NB4 (cell line): Measurements from ENCODE around the gene FNIP2.

Experiments
- DNase-seq: peaks from one replicate; pipeline ENCODE4 v3.0.0; 2010; ENCODE audit warnings: low read depth
- H3K4me3 ChIP-seq: one replicate; pipeline ENCODE4 v1.5.1; 2011; ENCODE audit warnings: mild to moderate bottlenecking, low read depth, low read length, moderate library complexity
- MYC ChIP-seq: IDR thresholded peaks from 2 replicates; pipeline ENCODE4 v1.6.1; 2011; ENCODE audit warnings: low read depth, low read length
- POLR2A ChIP-seq: IDR thresholded peaks from 2 replicates; pipeline ENCODE4 v1.6.1; 2011; ENCODE audit warnings: mild to moderate bottlenecking; ENCODE audit not compliant: insufficient read length; ENCODE audit errors: extremely low read depth
- TF ChIP-seq, protein P1 (sequence below): IDR thresholded peaks from one replicate; pipeline ENCODE4 v1.5.1; 2012; ENCODE audit warnings: low read depth, low read length
- TF ChIP-seq, protein P2 (sequence below): IDR thresholded peaks from 2 replicates; pipeline ENCODE4 v1.6.1; 2011; ENCODE audit warnings: low read depth, low read length

Gene FNIP2

DNA sequence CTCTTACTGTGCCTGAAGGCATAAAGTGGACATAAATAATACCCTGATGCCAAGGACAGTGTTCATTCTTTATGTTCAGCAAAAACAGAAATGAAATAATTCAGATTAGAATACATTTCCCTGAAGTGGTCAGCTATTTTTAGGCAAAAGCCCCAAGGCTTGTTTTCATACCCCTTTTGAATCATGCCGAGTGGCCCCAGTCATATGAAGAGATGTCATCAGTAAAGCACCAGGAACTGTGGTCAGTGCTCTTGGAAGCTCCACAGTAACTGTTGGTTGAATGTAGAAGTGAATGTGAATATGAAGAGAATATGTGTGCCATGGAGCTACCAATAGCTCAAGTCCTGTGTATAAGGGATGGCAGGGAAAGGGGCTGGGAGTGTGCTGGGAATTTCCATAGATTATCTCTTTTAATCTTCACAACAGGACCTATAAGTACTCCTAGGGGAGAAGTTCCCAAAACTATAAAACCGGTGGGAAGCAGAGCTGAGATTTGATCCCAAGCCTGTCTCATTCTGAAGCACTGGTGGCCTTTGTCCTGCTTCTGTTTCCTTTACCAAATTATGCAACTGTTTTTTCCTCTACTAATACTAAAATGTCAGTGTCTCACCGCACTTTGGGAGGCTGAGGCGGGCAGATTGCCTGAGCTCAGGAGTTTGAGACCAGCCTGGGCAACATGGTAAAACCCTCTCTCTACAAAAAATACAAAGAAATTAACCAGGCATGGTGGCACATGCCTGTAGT lies 52.6 kb downstream of the FNIP2 start:
- TF ChIP-seq POLR2A = no peak
- TF ChIP-seq, protein P1, sequence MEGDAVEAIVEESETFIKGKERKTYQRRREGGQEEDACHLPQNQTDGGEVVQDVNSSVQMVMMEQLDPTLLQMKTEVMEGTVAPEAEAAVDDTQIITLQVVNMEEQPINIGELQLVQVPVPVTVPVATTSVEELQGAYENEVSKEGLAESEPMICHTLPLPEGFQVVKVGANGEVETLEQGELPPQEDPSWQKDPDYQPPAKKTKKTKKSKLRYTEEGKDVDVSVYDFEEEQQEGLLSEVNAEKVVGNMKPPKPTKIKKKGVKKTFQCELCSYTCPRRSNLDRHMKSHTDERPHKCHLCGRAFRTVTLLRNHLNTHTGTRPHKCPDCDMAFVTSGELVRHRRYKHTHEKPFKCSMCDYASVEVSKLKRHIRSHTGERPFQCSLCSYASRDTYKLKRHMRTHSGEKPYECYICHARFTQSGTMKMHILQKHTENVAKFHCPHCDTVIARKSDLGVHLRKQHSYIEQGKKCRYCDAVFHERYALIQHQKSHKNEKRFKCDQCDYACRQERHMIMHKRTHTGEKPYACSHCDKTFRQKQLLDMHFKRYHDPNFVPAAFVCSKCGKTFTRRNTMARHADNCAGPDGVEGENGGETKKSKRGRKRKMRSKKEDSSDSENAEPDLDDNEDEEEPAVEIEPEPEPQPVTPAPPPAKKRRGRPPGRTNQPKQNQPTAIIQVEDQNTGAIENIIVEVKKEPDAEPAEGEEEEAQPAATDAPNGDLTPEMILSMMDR = no peak
- TF ChIP-seq, protein P2, sequence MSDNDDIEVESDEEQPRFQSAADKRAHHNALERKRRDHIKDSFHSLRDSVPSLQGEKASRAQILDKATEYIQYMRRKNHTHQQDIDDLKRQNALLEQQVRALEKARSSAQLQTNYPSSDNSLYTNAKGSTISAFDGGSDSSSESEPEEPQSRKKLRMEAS = no peak
- no peak for TF ChIP-seq MYC
- no peak overlapping the region for H3K4me3 ChIP-seq
- DNase-seq = no peak

DNA sequence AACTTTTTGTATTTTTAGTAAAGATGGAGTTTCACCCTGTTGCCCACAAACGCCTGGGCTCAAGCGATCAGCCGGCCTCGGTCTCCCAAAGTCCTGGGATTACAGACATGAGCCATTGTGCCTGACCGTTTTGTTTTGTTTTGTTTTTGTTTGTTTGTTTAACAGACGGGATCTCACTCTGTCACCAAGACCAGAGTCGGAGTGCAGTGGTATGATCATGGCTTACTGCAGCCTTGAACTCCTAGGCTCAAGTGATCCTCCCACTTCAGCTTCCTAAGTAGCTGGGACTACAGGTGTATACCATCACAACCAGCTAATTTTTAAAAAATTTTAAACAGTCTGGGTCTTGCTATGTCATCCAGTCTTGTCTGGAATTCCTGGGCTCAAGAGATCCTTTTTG lies 53.5 kb downstream of the FNIP2 start:
- no peak overlapping the region for H3K4me3 ChIP-seq
- TF ChIP-seq POLR2A (no peak), MYC (no peak)
- TF ChIP-seq, protein P2 = no peak
- TF ChIP-seq, protein P1 = no peak
- no peak for DNase-seq

DNA sequence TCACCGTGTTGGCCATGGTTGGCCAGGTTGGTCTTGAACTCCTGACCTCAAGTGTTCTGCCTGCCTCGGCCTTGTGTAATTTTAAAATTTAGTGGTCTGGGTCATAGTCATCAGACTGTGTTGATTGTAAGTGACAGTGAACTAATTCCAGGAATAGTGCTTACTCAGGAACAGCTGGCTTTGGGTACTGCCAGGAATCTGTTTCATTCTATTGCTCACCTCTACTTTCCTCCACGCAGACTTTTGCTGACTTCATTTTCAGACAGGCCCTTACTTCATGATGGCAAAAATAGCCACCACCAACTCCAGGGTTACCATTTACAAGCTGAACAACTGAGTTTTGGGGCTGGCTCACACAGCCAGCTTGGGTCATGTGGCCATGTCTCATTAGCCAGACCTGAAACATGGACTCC lies 54.6 kb downstream of the FNIP2 start:
- no peak overlapping the region for H3K4me3 ChIP-seq
- no peak for DNase-seq
- no peak for TF ChIP-seq POLR2A
- no peak for TF ChIP-seq MYC
- TF ChIP-seq, protein P1 = no peak
- TF ChIP-seq, protein P2 = no peak

DNA sequence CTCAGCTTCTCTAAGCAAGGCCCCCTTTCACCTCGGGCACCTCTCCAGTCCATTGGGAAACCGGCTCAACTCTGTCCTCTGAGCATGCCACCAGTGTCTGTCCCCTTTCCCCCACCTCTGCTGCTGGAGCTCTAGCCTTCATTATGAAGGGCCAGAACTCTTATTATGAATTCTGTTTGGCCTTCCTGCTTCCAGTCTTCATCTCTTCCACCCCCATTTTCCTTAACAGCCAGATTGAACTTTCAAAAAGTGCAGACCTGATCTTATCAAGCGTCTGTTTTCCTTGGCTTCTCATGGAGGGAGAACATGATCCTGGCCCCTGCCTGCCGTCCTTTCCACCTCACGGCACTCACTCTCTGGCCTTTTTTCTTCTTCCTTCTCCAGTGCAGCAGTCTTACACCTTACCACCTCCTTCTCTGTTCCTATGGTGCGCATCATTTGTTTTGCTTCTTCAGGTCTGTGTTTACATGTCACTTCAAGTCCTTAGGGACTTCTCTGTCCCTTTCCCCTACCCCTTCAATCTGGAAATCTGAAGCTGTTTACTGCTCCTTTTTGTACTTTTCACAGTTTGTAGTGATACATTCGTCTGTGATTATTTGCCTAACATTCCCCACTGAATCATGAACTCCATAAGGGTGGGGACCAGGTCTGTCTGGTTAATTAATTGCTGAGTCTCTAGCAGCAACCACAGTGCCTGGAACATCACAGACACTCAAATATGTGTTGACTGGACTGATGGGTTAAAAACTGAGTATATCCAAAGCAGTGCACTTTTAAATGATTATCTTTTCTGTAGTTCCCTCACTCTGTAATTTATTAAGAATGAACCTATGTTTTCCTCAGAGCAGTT lies 55.8 kb downstream of the FNIP2 start:
- DNase-seq = no peak
- TF ChIP-seq MYC (no peak), POLR2A (no peak)
- TF ChIP-seq, protein P2 = no peak
- H3K4me3 ChIP-seq = no peak overlapping the region

DNA sequence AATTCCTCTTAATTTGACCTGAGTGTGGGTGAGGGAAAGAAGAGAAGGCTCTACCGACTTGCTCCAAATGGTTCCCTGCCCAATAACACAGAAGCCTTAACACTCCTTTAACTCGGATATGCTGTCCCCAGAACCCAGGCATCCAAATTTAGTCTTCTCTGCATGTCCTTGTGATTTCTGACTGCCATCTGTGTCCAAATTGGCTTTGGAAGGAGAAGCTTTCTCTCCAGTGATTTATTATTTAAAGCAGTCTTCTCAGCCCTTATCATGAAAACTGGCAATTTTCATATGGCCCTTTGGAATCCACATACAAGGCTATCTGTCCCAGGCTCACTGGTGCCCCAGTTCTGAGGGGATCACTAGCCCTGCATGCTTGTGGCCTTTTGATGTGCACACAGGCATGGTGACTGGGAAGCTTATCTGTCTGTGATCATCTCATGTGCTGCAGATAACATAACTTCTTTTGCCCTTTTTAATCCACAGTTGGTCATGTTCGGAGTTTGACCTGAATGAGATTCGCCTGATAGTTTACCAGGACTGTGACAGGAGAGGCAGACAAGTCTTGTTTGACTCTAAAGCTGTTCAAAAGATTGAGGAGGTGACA lies 56.7 kb downstream of the FNIP2 start:
- no peak overlapping the region for H3K4me3 ChIP-seq
- no peak for DNase-seq
- TF ChIP-seq, protein P1 = no peak
- TF ChIP-seq, protein P2 = no peak
- TF ChIP-seq MYC = no peak
- no peak for TF ChIP-seq POLR2A
